Body of pancreas (tissue), 4 donors: ENCODE data around the gene ZNF516. TPM values are rescaled to one million over a fixed set of nuclear protein-coding genes. Genes with fewer than 3 reads are reported as not detected.

ENCODE experiments used
- ATAC-seq: fragments of 150-250 bp; one replicate; pipeline ENCODE4 v1.9.1; 2016
- DNase-seq, 4 donors: peaks; one replicate each; pipeline ENCODE4 v3.0.0-alpha.2; 2019
- H3K27ac ChIP-seq, 4 donors: fragments of 200-600 bp; sonication (generic); 1 replicate in 3 of 4; 2 replicates in 1 of 4; pipeline versions ENCODE4 v1.5.1 to v1.6.1; 2016 to 2019; ENCODE audit warnings: mild to moderate bottlenecking in 1 of 4, mixed read lengths in 1 of 4, moderate library complexity in 1 of 4
- H3K27me3 ChIP-seq, 2 donors: fragments of 200-600 bp; sonication (generic); one replicate each; pipeline ENCODE4 v1.6.0; 2016; ENCODE audit warnings: mild to moderate bottlenecking in 1 of 2
- H3K36me3 ChIP-seq, 2 donors: fragments of 200-600 bp; sonication (generic); replicated peaks in 1 of 2; 2 replicates each; pipeline ENCODE4 v1.5.1; 2016; ENCODE audit warnings: low read depth in 2 of 2; ENCODE audit not compliant: insufficient read depth in 1 of 2
- H3K4me1 ChIP-seq: fragments of 200-600 bp; sonication (generic); one replicate; pipeline ENCODE4 v1.6.0; 2016
- H3K4me3 ChIP-seq, 2 donors: fragments of 200-600 bp; sonication (generic); 1 replicate in 1 of 2; 2 replicates in 1 of 2; pipeline ENCODE4 v1.5.1; 2016 to 2019
- H3K9me3 ChIP-seq, 3 donors: fragments of 200-600 bp; sonication (generic); 1 replicate in 2 of 3; 2 replicates in 1 of 3; pipeline ENCODE4 v1.5.1; 2016
- POLR2A ChIP-seq, 3 donors: fragments of 450-650 bp; IDR thresholded peaks; one replicate each; pipeline ENCODE4 v1.6.1; 2016; ENCODE audit warnings: antibody characterized with exemption in 3 of 3, mild to moderate bottlenecking in 2 of 3
- WGBS, 2 donors: methylation state at CpG; one replicate each; pipeline ENCODE4 v1.1.5; 2017; 5-methylcytosine and 5-hydroxymethylcytosine counted together
- intact Hi-C: fragments of 100-400 bp; cut with DNase I; formaldehyde crosslinking; loops from one replicate; pipeline ENCODE4 v1.15.1; 2023
- total RNA-seq, 2 donors: library from RNA; depleted of rRNA; stranded (reverse); fragments of >200 nt; gene quantifications; one replicate each; pipeline ENCODE4 v1.1.0, GENCODE V29; 2016
- TF ChIP-seq, protein P1 (sequence below), 7 experiments: fragments of 450-650 bp in 4 of 7; fragments of 200-600 bp in 3 of 7; sonication (generic) in 3 of 7; IDR thresholded peaks; one replicate each; pipeline ENCODE4 v1.5.1; 2016 to 2019; ENCODE audit warnings: antibody characterized with exemption in 7 of 7

The ZNF516 gene
- total RNA-seq, 2 donors from 2014 or later: 13.5 to 16.5 TPM

DNA sequence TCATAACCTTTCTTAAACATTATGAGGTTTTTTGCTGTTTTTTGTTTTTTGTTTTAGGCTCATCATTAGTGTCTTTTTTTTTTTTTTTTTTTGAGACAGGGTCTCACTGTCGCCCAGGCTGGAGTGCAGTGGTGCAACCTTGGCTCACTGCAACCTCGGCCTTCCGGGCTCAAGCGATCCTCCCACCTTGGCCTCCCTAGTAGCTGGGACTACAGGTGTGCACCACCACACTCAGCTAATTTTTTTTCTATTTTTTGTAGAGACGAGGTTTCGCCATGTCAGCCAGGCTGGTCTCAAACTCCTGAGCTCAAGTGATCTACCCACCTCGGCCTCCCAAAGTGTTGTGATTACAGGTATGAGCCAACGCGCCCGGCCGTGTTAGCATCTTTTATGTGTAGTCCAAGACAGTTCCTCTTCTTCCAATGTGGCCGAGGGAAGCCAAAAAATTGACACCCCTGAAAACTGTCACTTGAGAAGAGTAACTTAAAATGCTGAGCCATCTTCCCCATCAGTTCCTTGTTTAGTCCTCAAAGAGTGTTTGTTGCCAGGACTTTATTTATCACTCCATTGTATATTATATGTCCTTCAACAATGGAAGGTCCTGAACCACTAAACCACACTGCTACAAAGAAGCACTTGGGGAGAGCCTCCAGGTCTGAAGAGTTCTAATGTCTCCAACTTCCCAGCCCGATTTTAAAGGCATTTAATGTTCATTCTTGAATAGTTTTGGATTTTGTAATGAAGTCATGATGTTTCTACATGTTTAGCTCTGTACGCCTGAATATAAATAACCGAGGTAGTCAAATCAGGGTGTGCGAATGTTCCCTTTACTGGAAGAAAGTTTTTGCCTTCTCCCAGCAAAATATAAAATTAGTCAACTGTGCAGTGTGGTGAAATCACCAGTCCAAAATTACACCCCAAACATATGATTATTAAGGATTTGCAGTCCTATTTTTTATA lies 26.4 kb downstream of the ZNF516 start:
- no peaks in the 10 kb centered on the region for H3K4me1 ChIP-seq
- TF ChIP-seq, protein P1, sequence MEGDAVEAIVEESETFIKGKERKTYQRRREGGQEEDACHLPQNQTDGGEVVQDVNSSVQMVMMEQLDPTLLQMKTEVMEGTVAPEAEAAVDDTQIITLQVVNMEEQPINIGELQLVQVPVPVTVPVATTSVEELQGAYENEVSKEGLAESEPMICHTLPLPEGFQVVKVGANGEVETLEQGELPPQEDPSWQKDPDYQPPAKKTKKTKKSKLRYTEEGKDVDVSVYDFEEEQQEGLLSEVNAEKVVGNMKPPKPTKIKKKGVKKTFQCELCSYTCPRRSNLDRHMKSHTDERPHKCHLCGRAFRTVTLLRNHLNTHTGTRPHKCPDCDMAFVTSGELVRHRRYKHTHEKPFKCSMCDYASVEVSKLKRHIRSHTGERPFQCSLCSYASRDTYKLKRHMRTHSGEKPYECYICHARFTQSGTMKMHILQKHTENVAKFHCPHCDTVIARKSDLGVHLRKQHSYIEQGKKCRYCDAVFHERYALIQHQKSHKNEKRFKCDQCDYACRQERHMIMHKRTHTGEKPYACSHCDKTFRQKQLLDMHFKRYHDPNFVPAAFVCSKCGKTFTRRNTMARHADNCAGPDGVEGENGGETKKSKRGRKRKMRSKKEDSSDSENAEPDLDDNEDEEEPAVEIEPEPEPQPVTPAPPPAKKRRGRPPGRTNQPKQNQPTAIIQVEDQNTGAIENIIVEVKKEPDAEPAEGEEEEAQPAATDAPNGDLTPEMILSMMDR (IDR thresholded peaks at IDR 0.05): no peak
- no peak for TF ChIP-seq POLR2A (IDR thresholded peaks at IDR 0.05)
- ATAC-seq: no peak

DNA sequence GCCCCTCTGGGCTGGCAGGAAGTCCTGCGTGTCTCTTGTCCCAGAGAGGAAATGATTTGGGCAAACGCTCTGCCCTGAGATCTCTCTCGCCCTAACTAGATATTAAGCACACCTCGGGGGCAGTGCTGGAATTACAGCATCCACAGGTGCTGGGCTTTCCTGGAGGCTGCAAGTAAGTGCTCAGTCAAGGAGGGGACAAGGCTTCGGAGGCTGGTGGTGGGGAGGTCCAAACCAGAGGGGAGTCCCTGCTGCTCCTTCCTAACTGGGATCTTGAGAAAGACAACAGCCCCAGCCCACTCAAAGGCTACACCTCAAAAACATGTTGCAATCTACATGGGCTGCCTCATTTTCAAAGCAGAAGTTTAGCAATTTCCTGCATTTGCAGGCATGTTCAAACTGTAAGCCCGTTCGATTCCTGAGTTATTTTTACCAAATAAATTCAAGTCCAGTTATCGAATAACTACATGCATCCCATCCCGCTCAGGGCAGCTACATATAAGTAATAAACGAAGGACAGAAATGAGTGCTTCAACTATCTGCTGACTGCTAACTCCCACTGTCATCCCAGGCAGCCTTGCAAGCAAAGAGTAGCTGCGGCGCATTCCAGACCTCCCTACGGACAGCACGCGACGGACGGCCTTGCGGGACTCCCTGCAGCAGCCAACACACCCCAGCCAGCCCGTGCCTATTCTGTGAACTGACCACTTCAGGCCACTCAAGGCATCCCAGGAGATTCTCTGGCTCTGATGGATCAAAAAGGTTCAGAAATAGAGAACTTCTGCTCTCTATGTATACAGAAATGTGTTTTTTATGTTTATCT lies 27.5 kb downstream of the ZNF516 start:
- intact Hi-C loops: no loop called here
- TF ChIP-seq, protein P1 (IDR thresholded peaks at IDR 0.05): no peak
- no peak for TF ChIP-seq POLR2A (IDR thresholded peaks at IDR 0.05)
- no peak overlapping the region for H3K27ac ChIP-seq
- ATAC-seq (no peak), DNase-seq (no peak)
- no peak overlapping the region for H3K4me3 ChIP-seq
- no peaks in the 10 kb centered on the region for H3K27me3 ChIP-seq
- H3K9me3 ChIP-seq: no peaks in the 10 kb centered on the region
- no peaks in the 10 kb centered on the region for H3K36me3 ChIP-seq
- 73 to 85% methylated on average over 15 to 19 of the region's 19 CpGs for WGBS, 2 donors
- H3K4me1 ChIP-seq: no peaks in the 10 kb centered on the region

More for the DNA sequence above, 26.4 kb downstream of the ZNF516 start:
- H3K36me3 ChIP-seq: no peaks in the 10 kb centered on the region
- intact Hi-C loops: no loop called here
- 76 to 90% methylated on average over 16 of the region's 16 CpGs for WGBS, 2 donors
- no peaks in the 10 kb centered on the region for H3K27me3 ChIP-seq
- no peak overlapping the region for H3K27ac ChIP-seq
- no peak overlapping the region for H3K4me3 ChIP-seq
- DNase-seq: no peak
- no peaks in the 10 kb centered on the region for H3K9me3 ChIP-seq

- no peaks in the 10 kb centered on the region for H3K27me3 ChIP-seq
- H3K4me3 ChIP-seq: no peak overlapping the region
- TF ChIP-seq, protein P1 (IDR thresholded peaks at IDR 0.05): no peak
- TF ChIP-seq POLR2A (IDR thresholded peaks at IDR 0.05): no peak
- intact Hi-C loops: no loop called here
- no peaks in the 10 kb centered on the region for H3K9me3 ChIP-seq
- H3K27ac ChIP-seq: no peak overlapping the region
- H3K36me3 ChIP-seq: no peaks in the 10 kb centered on the region
- ATAC-seq: peak; percentile 15
- H3K4me1 ChIP-seq: no peaks in the 10 kb centered on the region
- DNase-seq: no peak
- 88 to 92% methylated on average over 13 to 19 of the region's 20 CpGs for WGBS, 2 donors
These were observed 28.5 kb downstream of the ZNF516 start for GRCh38 chr18:76466410-76466991.

- H3K4me1 ChIP-seq: peaks cover under 1% of the 10 kb centered on the region
- H3K9me3 ChIP-seq: no peaks in the 10 kb centered on the region
- H3K36me3 ChIP-seq: no peaks in the 10 kb centered on the region
- no peak for TF ChIP-seq POLR2A (IDR thresholded peaks at IDR 0.05)
- TF ChIP-seq, protein P1 (IDR thresholded peaks at IDR 0.05): no peak
- H3K27ac ChIP-seq: no peak overlapping the region
- intact Hi-C loops: no loop called here
- ATAC-seq: no peak
- H3K27me3 ChIP-seq: no peaks in the 10 kb centered on the region
- 84 to 90% methylated on average over 23 of the region's 23 CpGs for WGBS, 2 donors
- DNase-seq: no peak
- H3K4me3 ChIP-seq: no peak overlapping the region
These were observed 29.2 kb downstream of the ZNF516 start for GRCh38 chr18:76465630-76466409.
